AG09319 (cell line): ENCODE data around the gene OMA1.

Experiments
- DNase-seq: peaks from one replicate; pipeline ENCODE4 v3.0.0-alpha.2; 2010; ENCODE audit warnings: low read depth; ENCODE audit errors: extremely low read depth
- CTCF ChIP-seq: IDR thresholded peaks from 2 replicates; pipeline ENCODE4 v1.5.1; 2011; ENCODE audit warnings: low read depth, mild to moderate bottlenecking, inconsistent platforms, low read length, moderate library complexity

OMA1 gene

GRCh38 chr1:58573705-58574591 lies 27.4 kb upstream of the OMA1 start:
- no peak for TF ChIP-seq CTCF
- DNase-seq, result no peak

GRCh38 chr1:58573138-58573537 lies 26.6 kb upstream of the OMA1 start:
- no peak for TF ChIP-seq CTCF
- no peak for DNase-seq

GRCh38 chr1:58572690-58573089 lies 26.2 kb upstream of the OMA1 start:
- no peak for DNase-seq
- TF ChIP-seq CTCF, result no peak

GRCh38 chr1:58571616-58572015 lies 25.1 kb upstream of the OMA1 start:
- no peak for TF ChIP-seq CTCF
- no peak for DNase-seq

- no peak for TF ChIP-seq CTCF
- DNase-seq, result no peak
These were observed 24.3 kb upstream of the OMA1 start for GRCh38 chr1:58570817-58571216.

- TF ChIP-seq CTCF, result no peak
- DNase-seq, result no peak
These were observed 23.6 kb upstream of the OMA1 start for GRCh38 chr1:58570094-58570493.

GRCh38 chr1:58568911-58569310 lies 22.4 kb upstream of the OMA1 start:
- DNase-seq, result no peak

More at GRCh38 chr1:58568911-58569310, 22.4 kb upstream of the OMA1 start:
- no peak for TF ChIP-seq CTCF
